ENCODE measurements around the gene SMAD2.

SMAD2 gene

DNA sequence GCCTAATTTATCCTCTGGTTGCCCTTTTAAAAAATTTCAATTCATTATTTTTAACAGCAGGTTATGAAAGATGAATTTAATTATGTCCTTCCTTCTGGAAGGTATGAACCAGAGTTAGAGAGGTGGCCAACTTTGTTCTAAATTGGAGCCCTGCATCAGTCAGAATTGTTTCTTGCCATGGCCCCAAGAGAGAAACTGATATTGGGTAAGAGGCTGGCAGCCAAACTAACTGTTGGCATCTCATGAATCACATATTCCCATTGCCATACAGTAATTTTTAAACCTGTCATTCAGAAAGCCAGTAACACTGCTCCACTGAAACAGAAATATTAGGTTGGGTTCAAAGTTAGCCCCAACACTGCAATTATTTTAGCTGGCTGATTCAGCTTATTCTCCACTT is 67.4 kb downstream of the SMAD2 start:
- no peak overlapping the region for H3K4me3 ChIP-seq (ENCODE audit: low read depth, low read length)
- no peak for TF ChIP-seq CTCF (IDR thresholded peaks at IDR 0.05; ENCODE audit: borderline replicate concordance, insufficient read depth, low read depth, low read length)

GRCh38 chr18:47858607-47859006 is 71.9 kb downstream of the SMAD2 start:
- H3K4me3 ChIP-seq (ENCODE audit: low read depth, low read length): no peak overlapping the region
- no peak for TF ChIP-seq CTCF (IDR thresholded peaks at IDR 0.05; ENCODE audit: borderline replicate concordance, insufficient read depth, low read depth, low read length)

GRCh38 chr18:47847635-47848034 is 82.8 kb downstream of the SMAD2 start:
- TF ChIP-seq CTCF (IDR thresholded peaks at IDR 0.05; ENCODE audit: borderline replicate concordance, insufficient read depth, low read depth, low read length): no peak
- H3K4me3 ChIP-seq (ENCODE audit: low read depth, low read length): no peak overlapping the region

GRCh38 chr18:47846431-47846830 is 84.0 kb downstream of the SMAD2 start:
- no peak overlapping the region for H3K4me3 ChIP-seq (ENCODE audit: low read depth, low read length)
- TF ChIP-seq CTCF (IDR thresholded peaks at IDR 0.05; ENCODE audit: borderline replicate concordance, insufficient read depth, low read depth, low read length): no peak

DNA sequence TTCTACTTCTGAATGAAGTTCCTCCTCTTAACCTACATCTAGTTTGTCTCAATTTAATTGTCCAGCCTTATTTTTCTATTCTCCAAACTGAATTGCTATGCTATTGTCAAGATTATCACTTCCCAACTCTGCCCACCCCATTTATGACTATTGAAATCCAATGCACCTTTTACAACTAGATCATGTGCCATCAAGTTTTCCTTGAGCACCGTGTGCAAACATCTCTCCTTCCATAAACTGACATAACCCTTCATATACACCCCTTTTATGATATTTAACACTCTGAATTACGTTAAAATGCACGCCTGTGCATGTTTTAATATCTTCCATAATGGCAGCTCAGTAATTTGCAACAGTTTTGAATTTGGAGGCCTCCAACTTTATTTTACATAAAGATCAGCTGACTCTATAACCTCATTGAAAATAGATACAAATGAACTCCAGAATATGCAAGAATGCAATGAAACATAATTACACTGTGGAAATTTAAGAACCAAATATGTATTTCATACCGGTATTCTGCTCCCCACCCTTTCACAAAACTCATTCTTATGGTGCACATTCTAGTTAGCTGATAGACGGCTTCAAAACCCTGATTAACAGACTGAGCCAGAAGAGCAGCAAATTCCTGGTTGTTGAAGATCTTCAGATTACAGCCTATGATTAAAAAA is 85.5 kb downstream of the SMAD2 start:
- TF ChIP-seq CTCF (IDR thresholded peaks at IDR 0.05; ENCODE audit: borderline replicate concordance, insufficient read depth, low read depth, low read length): no peak
- H3K4me3 ChIP-seq (ENCODE audit: low read depth, low read length): no peak overlapping the region

DNA sequence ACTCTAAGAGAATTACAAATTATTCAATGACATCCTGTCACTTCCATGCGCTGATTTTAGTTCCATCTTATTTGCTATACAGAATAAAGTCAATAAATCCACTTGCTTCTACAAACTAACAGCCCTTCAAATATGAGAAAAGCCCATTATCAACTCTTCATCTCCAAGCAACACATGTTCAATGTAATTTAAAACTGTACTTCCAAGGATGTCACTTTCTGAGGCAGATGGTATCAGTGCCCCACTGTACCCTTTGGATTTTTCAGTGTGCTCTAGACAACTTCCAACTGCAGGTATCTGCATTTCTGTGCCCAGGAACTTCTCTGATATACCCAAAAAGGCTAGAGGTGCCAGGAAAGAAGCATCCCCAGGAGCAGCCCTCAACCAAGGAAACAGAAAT is 87.6 kb downstream of the SMAD2 start:
- no peak overlapping the region for H3K4me3 ChIP-seq (ENCODE audit: low read depth, low read length)
- TF ChIP-seq CTCF (IDR thresholded peaks at IDR 0.05; ENCODE audit: borderline replicate concordance, insufficient read depth, low read depth, low read length): no peak

GRCh38 chr18:47838396-47838795 is 92.1 kb downstream of the SMAD2 start:
- no peak for TF ChIP-seq CTCF (IDR thresholded peaks at IDR 0.05; ENCODE audit: borderline replicate concordance, insufficient read depth, low read depth, low read length)
- no peak overlapping the region for H3K4me3 ChIP-seq (ENCODE audit: low read depth, low read length)

All from GM12875 (cell line).